PC-9 (cell line): ENCODE data around the gene TMEM150A. TPM values are rescaled to one million over a fixed set of nuclear protein-coding genes. Genes with fewer than 3 reads are reported as not detected.

Experiments
- BruUV-seq: library from RNA; stranded (reverse); fragments of 400-500 nt; replicated peaks from 2 replicates; lab custom pipeline; 2021; lab: Mats Ljungman, UMichigan
- CTCF ChIA-PET: fragments of 300-600 bp; sonication (Branson Sonifier 250); formaldehyde crosslinking; loops from one replicate; lab custom pipeline; 2022; ENCODE audit warnings: antibody characterized with exemption; lab: Charles Lee
- POLR2A ChIA-PET: fragments of 300-600 bp; sonication (Branson Sonifier 250); formaldehyde crosslinking; loops from one replicate; lab custom pipeline; 2022; ENCODE audit warnings: antibody characterized with exemption; ENCODE audit not compliant: unreplicated experiment; lab: Charles Lee
- DNase-seq, 2 experiments: peaks; one replicate each; pipeline versions ENCODE4 v3.0.0 to v3.0.0-alpha.2; 2015 to 2022; ENCODE audit warnings: mixed read lengths in 1 of 2
- H2AFZ ChIP-seq: fragments of 200-600 bp; sonication (generic); 2 replicates; pipeline ENCODE4 v1.8.1; 2017; ENCODE audit warnings: antibody characterized with exemption
- H3F3A ChIP-seq: fragments of 200-600 bp; sonication (generic); 2 replicates; pipeline ENCODE4 v1.8.1; 2017; ENCODE audit warnings: antibody characterized with exemption, mild to moderate bottlenecking, low read depth; ENCODE audit not compliant: insufficient read depth
- H3K27ac ChIP-seq: fragments of 200-600 bp; sonication (generic); 2 replicates; pipeline ENCODE4 v1.6.1; 2016; ENCODE audit warnings: mixed run types
- H3K27me3 ChIP-seq: fragments of 200-600 bp; sonication (generic); 2 replicates; pipeline ENCODE4 v1.6.1; 2016; ENCODE audit warnings: low read depth, mixed run types; ENCODE audit not compliant: insufficient read depth
- H3K36me3 ChIP-seq: fragments of 200-600 bp; sonication (generic); 2 replicates; pipeline ENCODE4 v1.6.1; 2016; ENCODE audit warnings: low read depth, mixed run types
- H3K4me1 ChIP-seq: fragments of 200-600 bp; sonication (generic); replicated peaks from 2 replicates; pipeline ENCODE4 v1.6.1; 2016; ENCODE audit warnings: mixed run types; ENCODE audit not compliant: insufficient read depth
- H3K4me2 ChIP-seq: fragments of 200-600 bp; sonication (generic); 2 replicates; pipeline ENCODE4 v1.6.1; 2017; ENCODE audit warnings: mixed run types
- H3K4me3 ChIP-seq: fragments of 200-600 bp; sonication (generic); 2 replicates; pipeline ENCODE4 v1.6.1; 2016; ENCODE audit warnings: mixed run types
- H3K79me2 ChIP-seq: fragments of 200-600 bp; sonication (generic); 2 replicates; pipeline ENCODE4 v1.6.1; 2017; ENCODE audit warnings: low read depth, mixed run types
- H3K9me2 ChIP-seq: fragments of 200-600 bp; sonication (generic); 2 replicates; pipeline ENCODE4 v1.8.1; 2017; ENCODE audit warnings: mild to moderate bottlenecking; ENCODE audit not compliant: insufficient read depth
- H3K9me3 ChIP-seq: fragments of 200-600 bp; sonication (generic); 2 replicates; pipeline ENCODE4 v1.8.1; 2016; ENCODE audit warnings: low read depth; ENCODE audit not compliant: insufficient read depth
- H4K20me1 ChIP-seq: fragments of 200-600 bp; sonication (generic); 2 replicates; pipeline ENCODE4 v1.8.1; 2017; ENCODE audit not compliant: insufficient read depth
- EZH2 ChIP-seq: fragments of 200-600 bp; sonication (generic); IDR thresholded peaks from 2 replicates; pipeline ENCODE4 v1.8.0; 2017; ENCODE audit warnings: antibody characterized with exemption, low read depth
- intact Hi-C: fragments of 100-400 bp; cut with micrococcal nuclease; formaldehyde crosslinking; loops from one replicate; pipeline ENCODE4 v1.10.0; 2022; ENCODE audit not compliant: unreplicated experiment
- total RNA-seq: library from RNA; stranded (reverse); gene quantifications from 2 replicates; pipeline ENCODE4 v1.2.3, GENCODE V29; 2021
- TF ChIP-seq, protein P1 (sequence below): fragments of 200-600 bp; sonication (generic); conservative IDR thresholded peaks from 2 replicates; pipeline ENCODE4 v1.6.1; 2017; ENCODE audit warnings: mixed run types, antibody characterized with exemption, mild to moderate bottlenecking, moderate library complexity

TMEM150A gene
- total RNA-seq, 1 experiment from 2014 or later, result 5.3 TPM

DNA sequence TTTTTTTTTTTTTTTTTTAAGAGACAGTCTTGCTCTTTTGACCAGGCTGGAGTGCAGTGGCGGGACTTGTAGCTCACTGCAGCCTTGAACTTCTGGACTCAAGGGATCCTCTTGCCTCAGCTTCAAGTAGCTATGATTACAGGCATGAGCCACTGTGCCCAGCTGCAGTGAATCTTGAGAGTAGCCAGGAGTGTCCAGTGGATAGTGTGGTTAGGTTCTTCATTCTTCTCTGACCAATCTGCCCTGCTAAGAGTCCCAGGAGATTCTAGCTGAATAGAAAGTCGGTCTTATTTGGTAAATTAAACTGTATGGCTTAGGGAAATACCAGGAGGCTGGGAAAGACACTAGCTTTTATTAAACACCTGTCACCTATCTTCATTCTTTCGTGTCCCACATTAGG lies 28.8 kb upstream of the TMEM150A start:
- peaks cover 18% of the 10 kb centered on the region for H3K36me3 ChIP-seq
- no peaks in the 10 kb centered on the region for H3K27me3 ChIP-seq
- no peak for DNase-seq
- CTCF ChIA-PET, result no interaction called here
- H3K9me3 ChIP-seq, result no peaks in the 10 kb centered on the region
- no peaks in the 10 kb centered on the region for H3K4me1 ChIP-seq
- no peak overlapping the region for H2AFZ ChIP-seq
- H3F3A ChIP-seq, result peaks cover 17% of the 10 kb centered on the region; the same call in 1 of the 2 replicates
- BruUV-seq, result no TSS peak
- no peaks in the 10 kb centered on the region; the same call in 1 of the 2 replicates for H3K79me2 ChIP-seq
- no peaks in the 10 kb centered on the region for H3K9me2 ChIP-seq
- H4K20me1 ChIP-seq, result peaks cover 13% of the 10 kb centered on the region; the same call in 1 of the 2 replicates
- H3K27ac ChIP-seq, result no peak overlapping the region
- intact Hi-C loops, result no loop called here
- H3K4me2 ChIP-seq, result no peak overlapping the region
- POLR2A ChIA-PET, result no interaction called here
- TF ChIP-seq EZH2, result no peak
- TF ChIP-seq, protein P1, sequence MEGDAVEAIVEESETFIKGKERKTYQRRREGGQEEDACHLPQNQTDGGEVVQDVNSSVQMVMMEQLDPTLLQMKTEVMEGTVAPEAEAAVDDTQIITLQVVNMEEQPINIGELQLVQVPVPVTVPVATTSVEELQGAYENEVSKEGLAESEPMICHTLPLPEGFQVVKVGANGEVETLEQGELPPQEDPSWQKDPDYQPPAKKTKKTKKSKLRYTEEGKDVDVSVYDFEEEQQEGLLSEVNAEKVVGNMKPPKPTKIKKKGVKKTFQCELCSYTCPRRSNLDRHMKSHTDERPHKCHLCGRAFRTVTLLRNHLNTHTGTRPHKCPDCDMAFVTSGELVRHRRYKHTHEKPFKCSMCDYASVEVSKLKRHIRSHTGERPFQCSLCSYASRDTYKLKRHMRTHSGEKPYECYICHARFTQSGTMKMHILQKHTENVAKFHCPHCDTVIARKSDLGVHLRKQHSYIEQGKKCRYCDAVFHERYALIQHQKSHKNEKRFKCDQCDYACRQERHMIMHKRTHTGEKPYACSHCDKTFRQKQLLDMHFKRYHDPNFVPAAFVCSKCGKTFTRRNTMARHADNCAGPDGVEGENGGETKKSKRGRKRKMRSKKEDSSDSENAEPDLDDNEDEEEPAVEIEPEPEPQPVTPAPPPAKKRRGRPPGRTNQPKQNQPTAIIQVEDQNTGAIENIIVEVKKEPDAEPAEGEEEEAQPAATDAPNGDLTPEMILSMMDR, result no peak
- no peak overlapping the region for H3K4me3 ChIP-seq

- intact Hi-C loops, result no loop called here
- Histone ChIP-seq H3K27me3 (no peaks in the 10 kb centered on the region), H3F3A (no peaks in the 10 kb centered on the region), H4K20me1 (no peaks in the 10 kb centered on the region; the same call in 1 of the 2 replicates), H3K27ac (no peak overlapping the region), H3K9me2 (no peaks in the 10 kb centered on the region), H3K36me3 (peaks cover 40% of the 10 kb centered on the region), H3K4me2 (no peak overlapping the region), H3K9me3 (no peaks in the 10 kb centered on the region), H2AFZ (no peak overlapping the region), H3K79me2 (no peaks in the 10 kb centered on the region; the same call in 1 of the 2 replicates), H3K4me3 (no peak overlapping the region), H3K4me1 (no peaks in the 10 kb centered on the region)
- DNase-seq, result no peak
- ChIA-PET CTCF (no interaction called here), POLR2A (interaction anchor here (0.7 kb wide), 1 partner anchor 650 kb away, joined by 5 read pairs; no protein-coding TSS in a partner anchor)
- no peak for TF ChIP-seq EZH2
- TF ChIP-seq, protein P1, result no peak
- BruUV-seq, result no TSS peak
These were observed 26.2 kb upstream of the TMEM150A start for GRCh38 chr2:85628658-85629057.

- no TSS peak for BruUV-seq
- TF ChIP-seq, protein P1, result no peak
- TF ChIP-seq EZH2, result no peak
- Histone ChIP-seq H3K9me2 (no peaks in the 10 kb centered on the region), H3K79me2 (peaks cover 17% of the 10 kb centered on the region), H3F3A (peaks cover 8% of the 10 kb centered on the region; the same call in 1 of the 2 replicates), H3K9me3 (no peaks in the 10 kb centered on the region), H3K27ac (no peak overlapping the region), H2AFZ (no peak overlapping the region), H3K4me3 (no peak overlapping the region), H3K4me2 (no peak overlapping the region), H3K36me3 (peaks cover 42% of the 10 kb centered on the region), H3K4me1 (peaks cover 7% of the 10 kb centered on the region; the same call in 1 of the 2 replicates), H4K20me1 (peaks cover 16% of the 10 kb centered on the region), H3K27me3 (no peaks in the 10 kb centered on the region)
- ChIA-PET POLR2A (no interaction called here), CTCF (no interaction called here)
- no peak for DNase-seq
- intact Hi-C loops, result no loop called here
These were observed 21.5 kb upstream of the TMEM150A start for GRCh38 chr2:85623991-85624390.
